Small intestine (tissue), 7 donors: ENCODE data around the gene ZNF579. TPM values are rescaled to one million over a fixed set of nuclear protein-coding genes. Genes with fewer than 3 reads are reported as not detected.
A peak's percentile ranks its signal among the peaks of the same experiment; 100 is the strongest.

Experiments used
- DNase-seq, 2 donors: peaks; one replicate each; pipeline versions ENCODE4 v3.0.0 to v3.0.0-alpha.2; 2013
- FAIRE-seq: peaks from 2 replicates; lab custom pipeline; 2012; peaks lifted over from hg19 to GRCh38; lab: Jason Lieb, UNC
- H3K27ac ChIP-seq, 3 donors: one replicate each; pipeline ENCODE4 v1.5.1; 2013; ENCODE audit warnings: low read length in 2 of 3, mild to moderate bottlenecking in 2 of 3, control low read depth in 1 of 3, inconsistent platforms in 1 of 3, low read depth in 1 of 3, moderate library complexity in 1 of 3
- H3K27me3 ChIP-seq, 3 donors: one replicate each; pipeline ENCODE4 v1.6.1; 2013; ENCODE audit warnings: low read length in 3 of 3, inconsistent platforms in 1 of 3; ENCODE audit not compliant: control insufficient read depth in 3 of 3, insufficient read depth in 3 of 3
- H3K36me3 ChIP-seq, 3 donors: one replicate each; pipeline ENCODE4 v1.6.1; 2013; ENCODE audit warnings: low read length in 3 of 3, inconsistent platforms in 1 of 3, low read depth in 1 of 3, mild to moderate bottlenecking in 1 of 3, moderate library complexity in 1 of 3; ENCODE audit not compliant: control insufficient read depth in 3 of 3, insufficient read depth in 2 of 3
- H3K4me1 ChIP-seq, 3 donors: one replicate each; pipeline ENCODE4 v1.6.1; 2013; ENCODE audit warnings: low read length in 2 of 3, inconsistent platforms in 1 of 3, low read depth in 1 of 3, mild to moderate bottlenecking in 1 of 3, moderate library complexity in 1 of 3; ENCODE audit not compliant: control insufficient read depth in 3 of 3, insufficient read depth in 2 of 3
- H3K4me3 ChIP-seq, 3 donors: one replicate each; pipeline ENCODE4 v1.5.1; 2013; ENCODE audit warnings: low read length in 3 of 3, control low read depth in 1 of 3, inconsistent platforms in 1 of 3, low read depth in 1 of 3, mild to moderate bottlenecking in 1 of 3, moderate library complexity in 1 of 3
- H3K9me3 ChIP-seq, 2 donors: one replicate each; pipeline ENCODE4 v1.6.1; 2013; ENCODE audit warnings: low read depth in 1 of 2, low read length in 1 of 2; ENCODE audit not compliant: control insufficient read depth in 2 of 2, insufficient read depth in 1 of 2
- WGBS, 3 donors: extraction: QIAGEN DNeasy Blood & Tissue Kit; methylation state at CpG; one replicate each; pipeline ENCODE4 v1.1.7; 2013; 5-methylcytosine and 5-hydroxymethylcytosine counted together
- polyA plus RNA-seq, 4 donors: library from polyadenylated mRNA; stranded (reverse) in 3 of 4; unstranded in 1 of 4; fragments of 200-250 nt in 3 of 4; fragments of 120-200 nt in 1 of 4; gene quantifications; one replicate each; pipeline versions ENCODE4 v1.2.1 to v1.2.3, GENCODE V29; 2013
- donor health status: healthy with polysubstance abuse.
- donor health status: control.
- donor health status: control.
- donor health status: Bipolar disorder and iron deficiency.
- donor health status: healthy.

ZNF579 gene
- polyA plus RNA-seq, 4 donors = 2.2 to 12.7 (median 4.8) TPM

DNA sequence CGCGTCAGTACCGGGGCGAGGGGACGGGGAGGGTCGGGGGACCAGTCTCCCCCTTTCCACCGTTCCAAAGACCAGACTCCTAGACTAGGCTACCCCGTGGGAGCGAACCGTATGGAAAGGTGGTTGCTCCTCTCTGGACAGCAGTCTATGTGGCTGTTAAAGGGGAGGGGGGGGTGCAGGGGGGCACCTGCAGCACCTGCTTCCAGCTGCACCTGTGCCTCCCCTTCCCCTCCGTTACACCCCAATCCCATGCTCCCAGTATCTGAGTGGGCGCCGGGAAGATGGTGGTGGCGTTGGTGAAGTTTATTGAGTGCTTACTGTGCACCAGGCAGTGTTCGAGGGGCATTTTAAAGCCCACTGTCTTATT lies 20.0 kb upstream of the ZNF579 start:
- peak overlapping the region; percentile 73 to 98 (median 95) for H3K27ac ChIP-seq
- DNase-seq (no peak), FAIRE-seq (no peak)
- no peaks in the 10 kb centered on the region for H3K9me3 ChIP-seq
- peak overlapping the region; percentile 70 to 79 (median 72) for H3K4me3 ChIP-seq
- peaks cover 0 to 5% (median 0%) of the 10 kb centered on the region in 3 donors for H3K4me1 ChIP-seq
- 2 to 5% (median 4%) methylated on average over 11 to 15 of the region's 15 CpGs for WGBS, 3 donors
- no peaks in the 10 kb centered on the region for H3K27me3 ChIP-seq
- H3K36me3 ChIP-seq = peaks cover 2 to 37% (median 3%) of the 10 kb centered on the region in 3 donors

- no peak for FAIRE-seq
- DNase-seq = peak; percentile 91 to 99
- Histone ChIP-seq H3K9me3 (no peaks in the 10 kb centered on the region), H3K36me3 (peaks cover 3 to 43% (median 5%) of the 10 kb centered on the region in 3 donors), H3K27me3 (no peaks in the 10 kb centered on the region), H3K4me1 (peaks cover 0 to 5% (median 0%) of the 10 kb centered on the region in 3 donors), H3K4me3 (peak within 1 kb of the TSS; percentile 70 to 79 (median 72)), H3K27ac (peak within 1 kb of the TSS; percentile 95 to 99 (median 98))
- WGBS, 3 donors = 0 to 1% (median 0%) methylated on average over 29 to 97 of the region's 97 CpGs
Observed at GRCh38 chr19:55599842-55600661, 19.4 kb upstream of the ZNF579 start, which contains the start of gene ZNF524. ZNF524 (plus strand) TSS chr19:55600288; CDS start chr19:55602113, 1,825 bp downstream.

GRCh38 chr19:55599468-55599841 lies 18.8 kb upstream of the ZNF579 start, which contains the start of gene FIZ1:
FIZ1 (minus strand) TSS chr19:55599517; CDS start chr19:55597865, 1,652 bp downstream.
- H3K27ac ChIP-seq = peak within 1 kb of the TSS; percentile 95 to 99 (median 98)
- FAIRE-seq (no peak), DNase-seq (peak; percentile 99 to 100)
- no peaks in the 10 kb centered on the region for H3K27me3 ChIP-seq
- H3K36me3 ChIP-seq = peaks cover 3 to 46% (median 6%) of the 10 kb centered on the region in 3 donors
- H3K4me3 ChIP-seq = peak within 1 kb of the TSS; percentile 70 to 79 (median 72)
- no peaks in the 10 kb centered on the region for H3K9me3 ChIP-seq
- WGBS, 3 donors = 0 to 1% (median 0%) methylated on average over 21 to 23 of the region's 23 CpGs
- peaks cover 0 to 5% (median 0%) of the 10 kb centered on the region in 3 donors for H3K4me1 ChIP-seq

- H3K4me1 ChIP-seq = peaks cover 0 to 5% (median 0%) of the 10 kb centered on the region in 3 donors
- peaks cover 3 to 49% (median 6%) of the 10 kb centered on the region in 3 donors for H3K36me3 ChIP-seq
- 6 to 12% (median 7%) methylated on average over 15 to 26 of the region's 26 CpGs for WGBS, 3 donors
- H3K4me3 ChIP-seq = peak overlapping the region; percentile 70 to 79 (median 72)
- H3K9me3 ChIP-seq = no peaks in the 10 kb centered on the region
- H3K27ac ChIP-seq = peak overlapping the region; percentile 95 to 99 (median 98)
- FAIRE-seq (no peak), DNase-seq (peak; percentile 94 to 95)
- no peaks in the 10 kb centered on the region for H3K27me3 ChIP-seq
Observed at GRCh38 chr19:55598719-55599467, 18.2 kb upstream of the ZNF579 start.

DNA sequence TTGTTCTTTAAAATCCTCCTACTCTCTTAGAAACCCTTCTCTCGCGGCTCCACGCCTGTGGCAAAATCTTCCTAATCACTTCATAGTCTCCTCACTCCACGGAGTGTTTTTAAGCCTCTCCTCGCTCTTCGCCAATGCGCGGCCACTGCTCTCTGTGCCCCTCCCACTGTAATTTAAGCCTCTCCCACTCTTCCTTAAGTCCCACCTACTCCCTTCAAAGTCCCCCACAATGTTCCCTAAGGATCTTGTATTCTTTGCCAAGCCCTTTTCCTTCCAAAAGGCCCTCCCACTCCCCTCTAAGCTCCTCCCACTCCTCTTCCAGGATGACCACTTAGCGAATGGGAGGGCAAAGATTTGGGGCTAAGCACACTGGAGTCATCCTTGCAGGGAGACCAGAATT lies 17.4 kb upstream of the ZNF579 start:
- no peak for DNase-seq
- FAIRE-seq = no peak
- H3K9me3 ChIP-seq = no peaks in the 10 kb centered on the region
- WGBS, 3 donors = 92 to 96% (median 96%) methylated on average over 9 of the region's 9 CpGs
- no peak overlapping the region for H3K4me3 ChIP-seq
- H3K36me3 ChIP-seq = peaks cover 3 to 53% (median 6%) of the 10 kb centered on the region in 3 donors
- H3K27me3 ChIP-seq = no peaks in the 10 kb centered on the region
- H3K27ac ChIP-seq = no peak overlapping the region
- H3K4me1 ChIP-seq = peaks cover 0 to 5% (median 0%) of the 10 kb centered on the region in 3 donors

- Histone ChIP-seq H3K27ac (no peak overlapping the region), H3K27me3 (no peaks in the 10 kb centered on the region), H3K4me3 (no peak overlapping the region), H3K9me3 (no peaks in the 10 kb centered on the region), H3K4me1 (peaks cover 0 to 5% (median 0%) of the 10 kb centered on the region in 3 donors), H3K36me3 (peaks cover 3 to 48% (median 6%) of the 10 kb centered on the region in 3 donors)
- no peak for DNase-seq
- FAIRE-seq = no peak
- 93 to 99% (median 96%) methylated on average over 23 to 30 of the region's 30 CpGs for WGBS, 3 donors
Observed at GRCh38 chr19:55597501-55597921, 16.9 kb upstream of the ZNF579 start.

DNA sequence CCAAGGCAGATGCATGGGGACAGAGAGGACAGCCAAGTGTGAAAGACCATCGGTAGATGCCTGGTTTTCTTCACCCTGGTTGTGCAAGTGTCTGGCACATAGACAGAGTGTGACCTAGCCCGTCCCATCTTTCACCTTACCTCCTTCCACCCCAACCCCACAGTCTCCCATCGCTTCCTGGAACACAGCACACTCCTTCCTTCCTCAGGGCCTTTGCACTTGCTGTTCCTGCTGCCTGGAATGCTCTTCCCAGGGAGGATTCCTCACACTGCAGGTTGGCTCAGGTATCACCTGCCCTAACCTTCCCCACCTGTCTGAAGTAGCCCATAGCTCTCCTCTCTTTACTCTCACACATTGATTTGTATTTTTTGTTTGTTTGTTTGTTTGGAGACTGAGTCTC lies 15.7 kb upstream of the ZNF579 start:
- FAIRE-seq (no peak), DNase-seq (no peak)
- WGBS, 3 donors = 96 to 100% (median 98%) methylated on average over 3 of the region's 3 CpGs
- H3K4me1 ChIP-seq = peaks cover 0 to 5% (median 0%) of the 10 kb centered on the region in 3 donors
- no peaks in the 10 kb centered on the region for H3K27me3 ChIP-seq
- H3K9me3 ChIP-seq = no peaks in the 10 kb centered on the region
- no peak overlapping the region for H3K27ac ChIP-seq
- H3K36me3 ChIP-seq = peaks cover 3 to 54% (median 6%) of the 10 kb centered on the region in 3 donors
- no peak overlapping the region for H3K4me3 ChIP-seq

GRCh38 chr19:55594996-55595545 lies 14.4 kb upstream of the ZNF579 start:
- no peaks in the 10 kb centered on the region for H3K27me3 ChIP-seq
- DNase-seq (no peak), FAIRE-seq (no peak)
- no peaks in the 10 kb centered on the region for H3K4me1 ChIP-seq
- no peaks in the 10 kb centered on the region for H3K9me3 ChIP-seq
- WGBS, 3 donors = 88 to 93% (median 92%) methylated on average over 4 of the region's 4 CpGs
- peaks cover 3 to 57% (median 6%) of the 10 kb centered on the region in 3 donors for H3K36me3 ChIP-seq
- H3K4me3 ChIP-seq = no peak overlapping the region
- no peak overlapping the region for H3K27ac ChIP-seq
